NCI-H1105 treated with DMSO at 0.1 percent for 48 hours (cell line): ENCODE data around the gene ATL2.
A peak's percentile ranks its signal among the peaks of the same experiment; 100 is the strongest.
"Not testable (repeated sequence)": the region's sequence is repeated elsewhere in the genome, so short reads cannot be mapped to it uniquely, and the experiment has no call there.

Experiments
- DNase-seq: peaks from one replicate; lab custom pipeline; 2025; lab: John Stamatoyannopoulos, UW

The ATL2 gene

DNA sequence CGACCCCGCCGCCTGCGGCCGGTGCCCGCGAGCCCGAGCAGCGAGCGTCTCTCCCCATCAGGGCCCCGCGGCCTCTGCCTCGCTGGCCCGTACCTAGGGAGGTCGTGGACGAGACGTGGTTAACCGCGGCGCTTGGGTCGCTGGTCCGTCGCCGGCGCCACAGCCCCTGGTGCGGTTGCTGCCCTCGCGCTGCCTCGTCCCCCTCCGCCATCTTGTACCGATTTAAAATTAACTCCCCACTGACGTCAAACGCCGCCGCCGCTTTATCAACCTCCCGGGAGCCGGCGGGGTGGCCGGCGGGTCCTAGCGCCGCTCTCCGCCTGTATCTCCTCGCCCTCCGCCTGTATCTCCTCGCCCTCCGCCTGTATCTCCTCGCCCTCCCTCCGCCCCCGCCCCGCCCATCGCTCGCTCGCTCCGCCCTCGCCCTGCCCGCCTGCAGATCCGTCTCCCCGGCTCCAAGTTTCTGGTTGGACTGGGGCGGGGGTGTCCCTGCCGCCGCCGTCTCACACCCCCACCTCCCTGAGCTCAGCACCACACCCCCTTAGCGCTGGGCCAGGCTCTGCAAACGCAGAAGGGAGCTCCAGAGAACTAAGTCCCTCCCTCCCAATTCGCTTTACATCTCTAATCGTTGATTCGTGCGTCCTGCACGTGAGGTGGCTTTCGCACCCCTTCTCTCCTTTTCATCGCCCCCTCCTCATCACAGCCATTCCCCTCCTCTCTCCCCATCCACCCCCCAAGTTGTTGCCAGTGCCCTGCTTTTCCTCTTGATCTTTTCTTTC lies at the start of gene ATL2:
Gene ATL2 (minus strand): TSS at position 224 of the 779 bp plus-strand sequence. CDS start 13 bp downstream, at position 211.
- peak; percentile 93 for DNase-seq

DNA sequence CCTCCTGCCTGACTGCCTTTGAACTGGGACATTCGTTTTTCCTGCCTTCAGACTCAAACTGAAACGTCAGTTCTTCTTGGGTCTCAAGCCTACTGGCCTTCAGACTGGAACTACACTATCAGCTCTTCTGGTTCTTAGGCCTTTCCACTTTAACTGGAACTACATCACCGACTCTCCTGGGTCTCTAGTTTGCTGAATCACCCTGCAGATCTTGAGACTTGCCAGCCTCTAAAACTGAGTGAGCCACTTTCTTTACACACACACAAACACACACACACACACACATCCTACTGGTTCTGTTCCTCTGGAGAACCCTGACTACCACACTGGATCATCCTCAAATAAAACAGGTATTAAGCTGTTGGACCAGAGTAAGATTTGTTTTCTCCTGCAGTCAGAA lies 46.7 kb upstream of the ATL2 start:
- no peak for DNase-seq

GRCh38 chr2:38421274-38422056 lies 44.4 kb upstream of the ATL2 start:
- DNase-seq, result no peak

DNA sequence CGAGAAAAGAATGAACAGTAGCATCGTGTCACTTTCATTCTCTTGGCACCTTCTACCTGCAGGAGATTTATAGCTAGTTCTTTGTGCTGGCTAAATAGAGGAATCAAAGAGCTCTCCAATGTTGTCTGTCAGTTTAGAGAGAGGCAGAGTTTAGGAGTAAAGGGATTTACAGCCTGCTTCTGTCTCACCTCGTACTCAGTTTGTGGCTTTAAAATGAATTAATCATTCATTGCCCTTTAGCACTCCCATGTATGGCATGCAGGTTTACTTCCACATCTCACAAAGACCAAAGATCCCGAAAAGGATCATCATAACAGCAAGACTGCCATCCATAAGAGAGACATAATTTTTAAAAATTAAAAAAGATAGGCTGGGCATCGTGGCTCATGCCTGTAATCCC lies 42.4 kb upstream of the ATL2 start:
- no peak for DNase-seq

DNA sequence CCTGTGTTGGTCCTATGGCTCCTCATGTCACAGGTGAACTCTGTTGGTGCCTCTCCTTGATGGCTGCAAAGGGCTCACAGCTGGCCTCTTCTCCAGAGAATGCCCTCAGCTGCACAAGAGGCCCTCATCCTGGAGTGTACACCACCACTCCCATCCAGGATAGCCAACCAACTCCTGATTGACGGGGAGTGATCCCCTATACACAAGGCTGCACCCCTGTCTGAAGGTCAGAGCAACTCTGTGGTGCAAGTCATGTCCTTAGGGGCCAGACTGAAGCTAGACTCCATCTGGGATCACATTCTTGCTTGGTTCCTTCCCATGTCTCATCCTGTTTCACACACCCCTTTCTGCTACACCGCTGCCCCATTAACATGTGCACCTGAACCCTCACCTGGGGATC lies 41.7 kb upstream of the ATL2 start:
- no peak for DNase-seq

DNA sequence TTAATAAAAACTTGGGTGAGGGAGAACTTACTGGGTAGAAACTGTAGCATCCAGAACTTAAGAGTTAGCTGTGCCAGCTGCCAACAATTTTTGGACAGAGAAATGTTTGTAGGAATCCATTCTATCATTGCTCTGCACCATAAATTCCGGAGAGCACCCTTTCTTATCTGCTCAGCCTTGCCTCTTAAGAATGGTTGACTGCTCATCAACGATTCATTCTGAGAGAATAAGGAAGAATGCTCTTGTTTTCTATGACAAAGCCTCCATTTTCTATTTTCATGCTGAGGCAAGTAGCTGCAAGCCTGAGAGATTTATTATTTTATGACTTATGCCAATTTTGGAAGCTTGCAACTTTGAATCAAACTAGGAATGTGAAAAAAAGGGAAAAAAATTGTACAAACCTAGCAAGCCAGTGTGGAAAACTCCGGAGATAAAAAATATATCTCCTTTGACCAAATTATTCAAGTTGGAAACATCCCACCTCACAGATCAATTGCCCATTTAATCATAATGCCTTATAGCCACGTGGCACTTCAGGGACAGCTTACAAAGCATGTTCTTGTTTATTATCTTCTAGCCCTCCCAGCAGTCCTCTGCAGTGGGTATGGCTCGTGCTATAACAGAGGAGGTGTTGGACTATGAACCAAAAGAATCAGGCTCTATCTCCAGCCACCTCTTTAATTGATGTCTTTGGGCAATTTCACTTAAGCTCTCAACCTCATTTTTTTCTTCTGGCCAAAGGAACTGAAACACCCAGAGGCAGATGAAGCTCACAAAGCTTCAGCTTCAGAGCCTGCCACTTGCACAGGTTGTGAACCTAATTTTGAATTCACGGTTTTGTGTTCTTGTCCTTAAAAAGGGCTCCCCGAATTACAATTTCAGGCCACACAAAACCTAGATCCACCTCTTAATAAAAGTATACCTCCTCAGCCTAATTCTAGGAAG lies 40.9 kb upstream of the ATL2 start:
- DNase-seq, result no peak

DNA sequence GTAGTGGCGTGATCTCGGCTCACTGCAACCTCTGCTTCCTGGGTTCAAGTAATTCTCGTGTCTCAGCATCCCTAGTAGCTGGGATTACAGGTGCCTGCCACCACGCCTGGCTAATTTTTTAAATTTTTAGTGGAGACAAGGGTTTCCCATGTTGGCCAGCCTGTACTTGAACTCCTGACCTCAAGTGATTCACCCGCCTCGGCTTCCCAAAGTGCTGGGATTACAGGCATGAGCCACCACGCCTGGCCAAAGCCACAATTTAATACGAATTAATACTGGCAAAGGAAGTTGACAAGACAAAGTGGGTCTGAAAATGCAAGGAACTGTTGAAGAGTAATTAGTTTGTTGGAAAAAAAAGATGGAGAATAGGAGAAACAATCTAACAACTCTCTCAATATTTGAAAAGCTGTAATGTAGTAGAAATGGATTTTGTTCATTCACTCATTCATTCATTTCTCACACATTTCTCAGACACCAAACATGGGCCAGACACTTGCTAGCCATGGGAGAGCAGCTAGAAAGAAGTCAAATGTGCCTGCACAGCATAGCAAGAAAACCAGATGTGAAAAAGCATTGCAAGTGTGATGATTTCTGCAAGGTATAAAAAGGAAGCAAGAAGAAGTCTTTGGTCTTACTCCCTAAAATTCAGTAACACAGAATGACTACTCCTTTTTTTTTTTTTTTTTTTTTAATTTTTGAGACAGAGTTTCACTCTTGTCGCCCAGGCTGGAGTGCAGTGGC lies 39.4 kb upstream of the ATL2 start:
- no peak for DNase-seq

GRCh38 chr2:38415728-38416291 lies 38.7 kb upstream of the ATL2 start:
- DNase-seq, result no peak

DNA sequence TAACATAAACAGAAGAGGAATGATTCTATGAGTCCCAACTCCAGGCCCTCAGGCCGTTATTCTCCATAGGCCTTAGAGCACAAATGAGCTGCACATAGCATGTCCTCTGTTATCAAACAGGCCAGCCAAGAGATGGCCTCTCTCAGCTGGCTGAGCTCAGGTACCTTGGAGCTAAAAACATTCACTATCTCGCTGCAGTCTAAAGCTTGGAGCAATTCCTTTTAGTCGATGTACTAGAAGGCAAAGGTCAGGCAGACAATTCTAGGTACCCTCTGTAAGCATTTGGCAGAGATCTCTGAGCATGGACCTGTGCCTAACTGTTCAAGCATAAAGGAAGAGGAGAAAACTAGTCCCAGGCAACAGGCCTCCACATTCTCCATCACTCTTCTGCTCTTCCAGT lies 38.0 kb upstream of the ATL2 start:
- no peak for DNase-seq

GRCh38 chr2:38412235-38412871 lies 35.3 kb upstream of the ATL2 start:
- DNase-seq, result not testable (repeated sequence)

GRCh38 chr2:38409156-38410102 lies 32.4 kb upstream of the ATL2 start:
- DNase-seq, result no peak

DNA sequence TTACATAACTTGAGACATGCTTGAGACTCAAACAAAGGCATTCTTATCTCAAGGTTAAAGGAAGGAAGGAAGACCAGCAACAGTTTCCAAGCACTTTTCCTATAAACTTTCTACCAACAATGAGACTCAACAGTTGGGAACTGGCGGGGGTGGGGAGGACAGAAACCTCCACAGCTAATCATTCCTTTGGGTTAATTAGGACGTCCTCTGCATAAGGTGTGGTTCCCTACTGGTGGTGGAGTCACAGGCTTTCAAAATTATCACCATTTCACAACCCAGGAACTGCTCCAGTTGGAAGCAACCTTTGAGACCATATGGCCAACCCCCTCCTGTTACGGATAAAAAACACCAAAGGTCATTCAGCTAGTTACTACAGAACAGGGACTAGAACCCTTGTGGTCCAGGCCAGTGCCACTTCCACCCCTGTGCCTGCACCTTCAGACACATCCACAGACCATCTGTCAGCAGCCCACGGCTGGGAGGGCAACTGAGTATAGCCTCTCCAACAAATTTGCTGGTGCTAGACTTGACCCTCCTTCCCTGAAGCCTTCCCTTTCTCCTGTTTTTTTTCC lies 30.1 kb upstream of the ATL2 start:
- DNase-seq, result no peak

DNA sequence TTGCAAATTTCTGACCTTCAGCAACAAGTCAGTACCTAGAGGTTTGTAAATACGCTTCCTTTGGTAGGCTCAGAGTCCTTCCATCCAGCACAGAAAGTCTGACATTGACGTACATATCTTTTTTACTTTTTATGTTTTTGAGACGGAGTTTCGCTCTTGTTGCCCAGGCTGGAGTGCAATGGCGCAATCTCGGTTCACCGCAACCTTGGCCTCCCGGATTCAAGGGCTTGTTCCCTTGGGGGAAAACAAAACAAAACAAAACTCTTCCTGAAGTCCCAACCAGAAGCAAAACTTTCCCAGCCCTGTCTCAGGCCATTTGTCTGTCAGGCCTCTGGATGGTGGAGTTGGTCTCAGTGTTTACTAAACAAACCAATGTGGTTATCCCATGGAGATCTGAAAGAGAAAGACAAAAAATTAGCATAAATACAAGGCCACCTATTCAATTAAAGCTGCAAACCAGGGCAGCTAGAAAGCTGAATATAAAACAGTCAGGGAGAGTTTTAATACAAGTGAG lies 29.6 kb upstream of the ATL2 start:
- no peak for DNase-seq

GRCh38 chr2:38405917-38406596 lies 29.0 kb upstream of the ATL2 start:
- no peak for DNase-seq

DNA sequence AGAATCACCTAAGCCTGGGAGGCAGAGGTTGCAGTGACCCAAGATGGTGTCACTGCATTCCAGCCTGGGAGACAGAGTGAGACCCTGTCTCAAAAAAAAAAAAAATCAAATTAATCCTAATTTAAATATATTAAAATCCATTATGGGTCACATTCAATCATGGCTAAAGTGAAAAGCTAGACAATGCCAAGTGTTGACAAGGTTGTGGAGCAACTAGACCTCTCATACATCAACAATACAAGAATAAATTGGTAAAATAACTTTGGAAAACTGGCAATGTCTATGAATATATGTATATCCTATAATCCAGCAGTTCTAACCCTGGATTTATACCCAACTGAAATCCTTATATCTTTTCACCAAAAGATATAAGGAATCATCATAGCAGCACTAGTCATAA lies 23.4 kb upstream of the ATL2 start:
- DNase-seq, result no peak

DNA sequence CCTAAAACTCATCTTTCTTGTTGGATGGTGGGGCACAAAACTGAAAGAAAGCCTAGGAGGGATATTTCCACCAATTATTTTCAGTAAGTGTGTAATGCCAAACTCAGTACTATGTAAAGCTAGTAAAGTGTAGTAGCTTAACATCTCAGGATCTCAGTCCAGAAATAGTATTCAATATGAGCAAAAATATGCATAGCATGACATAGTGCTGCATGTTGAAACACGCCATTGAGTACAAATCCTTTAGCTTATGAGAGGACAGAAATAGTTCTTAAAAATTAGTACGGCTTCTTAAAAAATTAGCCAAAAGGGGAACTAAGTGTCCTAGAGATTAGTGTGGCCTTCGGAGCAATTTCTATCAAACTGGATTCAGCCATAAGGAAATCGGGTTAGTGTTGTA lies 21.7 kb upstream of the ATL2 start:
- no peak for DNase-seq

DNA sequence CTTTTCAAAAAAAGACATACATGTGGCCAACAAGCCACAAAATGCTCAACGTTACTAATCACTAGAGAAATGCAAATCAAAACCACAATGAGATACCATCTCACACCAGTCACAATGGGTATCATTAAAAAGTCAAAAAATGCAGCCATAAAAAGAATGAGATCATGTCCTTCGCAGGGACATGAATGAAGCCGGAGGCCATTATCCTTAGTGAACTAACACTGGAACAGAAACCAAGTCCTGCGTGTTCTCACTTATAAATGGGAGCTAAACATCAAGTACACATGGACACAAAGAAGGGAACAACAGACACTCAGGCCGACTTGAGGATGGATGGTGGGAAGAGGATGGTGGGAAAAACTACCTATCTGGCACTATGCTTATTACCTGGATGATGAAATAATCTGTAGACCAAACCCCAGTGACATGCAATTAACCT lies 17.8 kb upstream of the ATL2 start:
- no peak for DNase-seq

GRCh38 chr2:38394041-38394440 lies 17.0 kb upstream of the ATL2 start:
- no peak for DNase-seq
